ENCODE results near the gene CKAP5. TPM values are rescaled to one million over a fixed set of nuclear protein-coding genes. Genes with fewer than 3 reads are reported as not detected.

Gene CKAP5
- total RNA-seq, 1 donor from 2014 or later, result 70.3 TPM

- no peak for DNase-seq (ENCODE audit: missing footprints)
- ATAC-seq, result peak; percentile 58
- intact Hi-C loops (cut with DNase I), result no loop called here
Measured at GRCh38 chr11:46857666-46858065, 11.6 kb upstream of the CKAP5 start.

- intact Hi-C loops (cut with DNase I), result no loop called here
- no peak for DNase-seq (ENCODE audit: missing footprints)
- peak; percentile 23 for ATAC-seq
Measured at GRCh38 chr11:46856605-46857343, 10.7 kb upstream of the CKAP5 start.

GRCh38 chr11:46855863-46856262 lies 9.8 kb upstream of the CKAP5 start:
- no peak for DNase-seq (ENCODE audit: missing footprints)
- no peak for ATAC-seq
- intact Hi-C loops (cut with DNase I), result no loop called here

- intact Hi-C loops (cut with DNase I), result no loop called here
- DNase-seq (ENCODE audit: missing footprints) (no peak), ATAC-seq (no peak)
Measured at GRCh38 chr11:46855167-46855566, 9.1 kb upstream of the CKAP5 start.

GRCh38 chr11:46850829-46851380 lies 4.8 kb upstream of the CKAP5 start:
- ATAC-seq (no peak), DNase-seq (ENCODE audit: missing footprints) (peak; percentile 59)
- intact Hi-C loops (cut with DNase I), result no loop called here

- ATAC-seq (no peak), DNase-seq (ENCODE audit: missing footprints) (no peak)
- intact Hi-C loops (cut with DNase I), result no loop called here
Measured at GRCh38 chr11:46849631-46850030, 3.6 kb upstream of the CKAP5 start.

GRCh38 chr11:46846510-46846830 lies 390 bp upstream of the CKAP5 start:
- no peak for ATAC-seq
- DNase-seq (ENCODE audit: missing footprints), result no peak

GRCh38 chr11:46845440-46845739 lies 690 bp downstream of the CKAP5 start:
- DNase-seq (ENCODE audit: missing footprints), result no peak
- intact Hi-C loops (cut with DNase I), result loop anchor here (2.0 kb wide), 1 partner anchor 19 kb away; no protein-coding TSS in a partner anchor
- ATAC-seq, result no peak

More at GRCh38 chr11:46846510-46846830, 390 bp upstream of the CKAP5 start:
- intact Hi-C loops (cut with DNase I), result no loop called here

GRCh38 chr11:46840116-46840515 lies 6.0 kb downstream of the CKAP5 start:
- DNase-seq (ENCODE audit: missing footprints) (no peak), ATAC-seq (no peak)
- intact Hi-C loops (cut with DNase I), result no loop called here

- DNase-seq (ENCODE audit: missing footprints) (no peak), ATAC-seq (no peak)
- intact Hi-C loops (cut with DNase I), result no loop called here
Measured at GRCh38 chr11:46838501-46838900, 7.6 kb downstream of the CKAP5 start.

GRCh38 chr11:46837860-46838259 lies 8.2 kb downstream of the CKAP5 start:
- no peak for ATAC-seq
- no peak for DNase-seq (ENCODE audit: missing footprints)
- intact Hi-C loops (cut with DNase I), result no loop called here

- ATAC-seq, result no peak
- DNase-seq (ENCODE audit: missing footprints), result no peak
- intact Hi-C loops (cut with DNase I), result no loop called here
Measured at GRCh38 chr11:46836870-46837269, 9.2 kb downstream of the CKAP5 start.

- intact Hi-C loops (cut with DNase I), result no loop called here
- ATAC-seq, result no peak
- no peak for DNase-seq (ENCODE audit: missing footprints)
Measured at GRCh38 chr11:46836431-46836830, 9.6 kb downstream of the CKAP5 start.

GRCh38 chr11:46835897-46836296 lies 10.2 kb downstream of the CKAP5 start:
- no peak for ATAC-seq
- intact Hi-C loops (cut with DNase I), result no loop called here
- DNase-seq (ENCODE audit: missing footprints), result no peak

- DNase-seq (ENCODE audit: missing footprints) (no peak), ATAC-seq (no peak)
- intact Hi-C loops (cut with DNase I), result no loop called here
Measured at GRCh38 chr11:46834821-46835220, 11.3 kb downstream of the CKAP5 start.

- ATAC-seq (no peak), DNase-seq (ENCODE audit: missing footprints) (no peak)
- intact Hi-C loops (cut with DNase I), result no loop called here
Measured at GRCh38 chr11:46832511-46833214, 13.4 kb downstream of the CKAP5 start.

- ATAC-seq, result no peak
- no peak for DNase-seq (ENCODE audit: missing footprints)
- intact Hi-C loops (cut with DNase I), result loop anchor here (2.0 kb wide), 1 partner anchor 17 kb away; no protein-coding TSS in a partner anchor
Measured at GRCh38 chr11:46827995-46828394, 18.1 kb downstream of the CKAP5 start.

- DNase-seq (ENCODE audit: missing footprints) (peak; percentile 94), ATAC-seq (peak; percentile 99)
- intact Hi-C loops (cut with DNase I), result loop anchor here (2.0 kb wide), 1 partner anchor 18 kb away; no protein-coding TSS in a partner anchor
Measured at GRCh38 chr11:46826310-46827044, 19.6 kb downstream of the CKAP5 start.

- DNase-seq (ENCODE audit: missing footprints) (no peak), ATAC-seq (no peak)
- intact Hi-C loops (cut with DNase I), result no loop called here
Measured at GRCh38 chr11:46808799-46809431, 37.2 kb downstream of the CKAP5 start.
